Dedifferentiated amniotic fluid mesenchymal stem cell (primary cell): ENCODE results near the gene TIMM10B.
"Not testable (repeated sequence)": the region's sequence is repeated elsewhere in the genome, so short reads cannot be mapped to it uniquely, and the experiment has no call there.

Experiments used
- DNase-seq: peaks from one replicate; pipeline ENCODE4 v3.0.0-alpha.2; 2016; ENCODE audit errors: extremely low spot score

TIMM10B gene

DNA sequence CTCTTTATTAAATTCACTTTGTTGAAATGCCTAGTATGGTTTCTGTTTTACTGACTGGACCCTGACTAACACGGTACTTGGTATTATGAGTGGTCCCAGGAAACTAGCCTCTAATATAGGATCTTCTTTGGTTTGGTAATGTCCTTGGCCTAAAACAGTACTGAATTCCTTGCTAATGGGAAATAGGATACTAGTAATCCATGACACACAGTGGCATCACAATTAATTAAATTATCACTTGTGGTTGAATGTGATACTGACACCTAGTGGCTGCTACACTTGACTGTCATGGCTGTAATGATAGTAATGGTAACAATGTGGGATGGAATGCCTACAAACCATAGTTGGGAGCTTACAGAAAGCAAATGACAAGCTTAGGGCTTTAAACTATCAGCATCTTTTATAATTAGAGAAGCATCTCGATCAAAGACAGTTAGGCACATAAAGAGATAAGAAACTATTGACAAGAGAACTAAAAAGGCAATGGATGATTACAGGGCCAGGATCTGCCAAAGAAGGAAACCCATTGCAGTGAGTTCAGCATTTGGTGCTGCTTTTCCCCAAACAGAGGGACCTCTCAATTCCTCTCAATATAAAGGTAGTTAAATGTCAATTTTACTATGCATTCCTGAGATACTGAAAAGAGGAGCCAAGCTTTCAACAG, 24.4 kb downstream of the TIMM10B start:
- DNase-seq: no peak

DNA sequence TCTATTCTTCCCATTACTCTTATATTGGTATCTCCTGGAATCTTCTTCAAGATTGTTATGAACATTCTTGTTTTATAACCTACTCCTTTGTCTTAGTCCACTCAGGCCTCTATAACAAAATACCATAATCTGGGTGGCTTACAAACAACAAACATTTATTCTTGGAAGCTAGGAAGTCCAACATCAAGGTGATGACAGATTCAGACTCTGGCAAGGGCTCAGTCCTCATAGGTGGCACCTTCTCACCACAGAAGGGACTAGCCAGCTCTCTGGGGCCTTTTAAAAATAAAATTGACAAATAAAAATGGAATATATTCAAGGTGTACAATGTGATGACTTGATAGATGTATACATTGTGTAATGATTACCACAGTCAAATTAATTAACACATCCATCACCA, 35.6 kb downstream of the TIMM10B start:
- DNase-seq: no peak

DNA sequence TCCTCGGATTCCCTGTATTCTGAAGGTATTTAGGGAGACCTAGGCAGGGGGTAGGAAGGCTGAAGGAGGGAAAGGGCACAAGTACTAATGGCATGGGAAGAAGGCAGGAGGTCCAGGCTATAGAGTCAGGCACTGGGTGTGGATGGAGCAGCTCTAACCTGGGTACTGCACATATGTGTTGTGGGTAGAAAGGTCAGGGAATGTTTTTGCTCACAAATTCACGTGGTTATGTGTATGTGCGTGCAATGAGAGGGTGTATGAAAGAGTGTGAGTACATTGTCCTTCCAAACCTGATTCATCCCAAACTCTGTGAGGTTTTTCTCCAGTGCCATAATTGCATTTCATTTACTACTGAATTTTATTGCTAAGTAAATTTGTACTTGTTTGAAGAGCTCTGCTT, 39.0 kb downstream of the TIMM10B start:
- no peak for DNase-seq

DNA sequence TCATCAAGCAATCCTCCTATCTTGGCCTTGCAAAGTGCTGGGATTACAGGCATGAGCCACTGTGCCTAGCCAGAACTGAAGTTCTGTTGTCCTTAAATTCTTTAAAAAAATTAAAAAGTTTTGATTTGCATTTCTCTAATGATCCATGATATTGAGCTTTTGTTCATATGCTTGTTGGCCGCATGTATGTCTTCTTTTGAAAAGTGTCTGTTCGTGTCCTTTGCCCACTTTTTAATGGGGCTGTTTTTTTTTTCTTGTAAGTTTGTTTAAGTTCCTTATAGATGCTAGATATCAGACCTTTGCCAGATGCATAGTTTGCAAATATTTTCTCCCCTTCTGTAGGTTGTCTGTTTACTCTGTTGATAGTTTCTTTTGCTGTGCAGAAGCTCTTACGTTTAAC, 40.6 kb downstream of the TIMM10B start:
- not testable (repeated sequence) for DNase-seq

DNA sequence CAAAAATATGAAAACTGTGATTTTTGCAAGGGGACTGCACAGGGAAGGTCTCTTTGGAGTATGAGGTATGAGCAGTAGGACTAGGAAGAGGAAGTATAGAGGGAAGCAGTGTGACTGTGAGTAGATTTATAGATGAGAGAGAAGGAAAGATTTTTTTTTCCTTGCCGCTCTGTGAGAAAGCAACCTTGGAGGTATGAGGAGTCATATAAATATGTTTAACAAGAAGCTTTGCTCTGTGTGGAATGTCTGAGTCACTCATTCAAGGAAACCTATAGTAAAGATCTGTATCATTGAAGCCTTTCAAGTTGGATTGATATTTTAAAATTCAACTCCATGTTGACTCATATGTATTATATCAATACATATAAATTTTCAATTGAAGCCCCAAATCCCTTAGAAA, 42.0 kb downstream of the TIMM10B start:
- peak; percentile 22 for DNase-seq

DNA sequence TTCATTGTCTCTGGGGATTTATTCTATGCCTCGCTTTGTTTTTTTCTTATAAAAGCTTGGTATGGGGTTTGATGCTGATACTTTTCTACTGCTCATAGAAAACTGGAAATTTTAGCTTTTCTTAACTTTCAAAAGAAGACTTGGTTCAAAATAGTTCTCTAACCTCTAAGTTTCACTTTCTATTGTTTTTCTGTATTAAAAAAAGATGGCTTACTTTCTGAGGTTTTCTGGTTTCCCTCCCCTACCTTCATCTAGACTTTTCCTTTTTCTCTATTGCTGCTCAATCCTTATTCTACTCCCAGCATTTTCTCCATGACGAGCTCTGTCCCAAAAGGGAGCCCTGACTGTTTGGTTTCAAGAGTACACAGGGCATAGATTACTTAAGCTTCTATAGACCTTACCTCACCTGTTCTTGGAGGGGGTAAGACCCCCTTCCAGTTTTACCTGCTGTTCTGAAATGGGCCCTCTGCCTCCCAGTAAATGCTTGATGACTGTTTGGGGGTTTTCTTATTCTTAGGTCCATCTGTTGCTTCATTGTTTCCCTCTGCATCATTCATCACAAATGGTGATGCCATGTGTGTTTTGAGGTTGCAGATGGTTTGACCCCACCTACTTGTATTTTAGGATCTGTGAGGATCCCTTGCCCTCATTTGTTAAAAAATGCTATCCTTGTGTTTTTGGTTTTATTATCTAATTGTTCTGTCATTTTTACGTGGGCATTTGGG, 45.3 kb downstream of the TIMM10B start:
- DNase-seq: no peak

DNA sequence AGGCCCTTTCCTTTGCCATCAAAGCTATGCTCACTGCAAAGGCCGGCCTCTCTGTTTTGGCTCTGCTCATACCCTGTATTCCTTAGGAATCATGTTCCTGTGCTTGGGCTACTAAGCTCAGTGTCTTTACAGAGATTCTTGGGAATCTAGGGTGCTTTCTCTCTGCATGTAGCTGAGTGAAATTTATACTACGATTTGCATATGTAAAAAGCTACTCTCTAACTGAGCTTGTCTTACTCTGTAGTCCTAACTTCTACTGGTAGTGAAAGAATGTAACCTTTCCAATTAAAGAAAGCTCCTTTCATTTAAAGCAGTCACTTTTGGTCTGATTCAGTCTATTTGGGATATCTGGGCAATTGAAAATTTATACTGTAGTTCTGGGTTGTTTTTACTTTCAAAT, 48.0 kb downstream of the TIMM10B start:
- DNase-seq: no peak

DNA sequence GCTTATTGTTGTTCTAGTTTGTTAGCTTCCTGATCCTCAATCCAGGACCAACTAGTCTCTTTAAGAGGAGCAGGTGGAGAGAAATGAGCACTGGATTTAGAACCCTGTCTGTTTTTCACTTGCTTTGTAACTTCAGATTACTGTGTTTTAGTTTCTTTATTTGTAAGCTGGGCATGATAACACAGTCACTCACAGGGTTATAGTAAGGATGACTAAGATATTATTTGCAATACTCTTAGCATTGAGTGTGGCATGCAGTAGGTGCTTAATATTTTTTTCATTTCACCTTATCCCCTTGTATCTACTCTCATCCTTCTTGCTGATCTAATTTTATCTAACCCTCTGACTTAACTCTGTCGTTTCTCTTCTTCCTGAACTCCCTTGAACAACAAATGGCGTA, 49.5 kb downstream of the TIMM10B start:
- DNase-seq: no peak

DNA sequence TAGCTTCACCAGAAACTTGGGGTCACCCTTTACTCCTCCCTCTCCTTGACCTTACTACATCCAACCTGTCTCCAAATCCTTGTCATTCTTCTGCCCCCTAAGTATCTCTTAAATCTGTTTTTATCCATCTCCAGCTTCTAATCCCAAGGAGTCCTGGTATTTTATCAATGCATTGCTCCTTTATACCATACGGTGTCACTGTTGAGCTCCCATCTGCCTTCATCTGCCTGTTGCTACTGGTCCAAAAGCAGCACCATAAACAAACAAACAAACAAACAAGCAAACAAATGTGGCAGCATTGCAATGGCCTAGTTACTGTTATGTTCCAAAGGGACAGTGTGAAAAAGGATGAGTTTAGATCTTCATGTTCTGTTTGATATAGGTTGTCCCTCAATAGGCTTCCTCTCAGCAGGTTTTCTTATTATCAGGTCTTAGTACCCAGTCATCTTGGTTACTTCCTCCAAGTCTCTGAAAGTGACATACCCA, 50.0 kb downstream of the TIMM10B start:
- peak; percentile 58 for DNase-seq
